Left forelimb (tissue), 1 donor: Measurements from ENCODE around the gene ZNF641.

Experiments
- DNase-seq: peaks from one replicate; pipeline ENCODE4 v3.0.0-alpha.2; 2018; ENCODE audit warnings: low spot score

ZNF641 gene

GRCh38 chr12:48350249-48351021 is at the start of gene ZNF641:
Gene ZNF641, minus strand, starts transcription at chr12:48350919. Its CDS starts 2,829 bp downstream, at chr12:48348090.
- DNase-seq: peak; percentile 87

DNA sequence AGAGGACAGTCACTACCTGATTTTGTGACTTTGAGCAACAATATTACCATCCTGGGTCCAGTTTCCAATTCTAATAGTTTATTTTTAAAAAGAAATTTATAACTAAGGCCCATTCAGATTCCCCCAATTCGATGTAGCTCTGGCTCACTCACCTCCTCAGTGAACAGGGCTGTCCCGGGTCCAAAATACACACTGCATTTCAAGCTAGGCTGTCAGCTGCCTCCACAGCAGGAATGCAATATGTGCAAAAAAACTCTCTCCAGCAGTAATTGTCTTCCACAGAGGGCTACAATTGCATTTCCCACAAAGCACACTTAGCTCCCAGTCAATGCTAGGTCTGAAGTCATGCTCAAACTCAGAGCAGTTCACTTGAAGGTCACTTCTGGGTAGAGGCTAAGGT is 39.3 kb upstream of the ZNF641 start:
- DNase-seq: no peak

GRCh38 chr12:48389409-48389808 is 38.7 kb upstream of the ZNF641 start:
- DNase-seq: no peak

DNA sequence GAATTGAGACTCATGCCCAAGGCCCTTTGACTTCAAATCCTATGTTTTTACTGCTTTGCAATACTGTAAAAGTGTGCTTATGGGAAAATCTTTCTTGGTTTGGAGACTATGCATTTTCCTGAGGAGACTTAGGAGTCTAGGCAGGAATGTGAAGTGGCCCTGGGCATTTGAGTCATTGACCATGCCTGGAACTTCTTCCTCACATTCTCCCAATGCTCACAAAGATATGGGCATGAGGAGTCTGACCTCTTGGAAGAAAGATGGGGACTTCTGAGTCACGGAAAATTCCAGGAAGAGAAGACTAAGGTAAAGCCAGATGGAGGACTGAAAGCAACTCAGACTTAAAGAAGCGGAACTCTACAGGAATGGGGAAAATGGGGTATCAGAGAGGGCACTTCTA is 38.2 kb upstream of the ZNF641 start:
- DNase-seq: no peak

DNA sequence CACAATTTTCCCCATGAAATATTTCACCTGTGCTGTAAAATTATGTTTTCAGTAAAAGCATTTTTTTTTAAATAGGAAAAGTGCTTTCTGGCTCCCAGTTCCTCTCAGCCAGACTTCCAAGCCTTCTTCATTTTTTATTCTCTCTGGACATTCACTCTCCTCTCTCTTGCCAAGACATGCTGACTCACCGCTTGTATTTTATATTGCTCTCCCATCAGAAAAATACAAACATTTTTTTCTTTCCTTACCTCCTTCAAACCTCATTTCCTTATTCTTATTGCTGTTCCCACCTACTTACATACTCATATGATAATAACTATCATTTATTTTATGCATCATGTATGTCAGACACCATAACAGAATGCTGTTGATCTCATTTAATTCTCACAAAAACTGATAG is 37.7 kb upstream of the ZNF641 start:
- no peak for DNase-seq

GRCh38 chr12:48380596-48380995 is 29.9 kb upstream of the ZNF641 start:
- no peak for DNase-seq

- DNase-seq: no peak
Measured at GRCh38 chr12:48379794-48380193, 29.1 kb upstream of the ZNF641 start.

GRCh38 chr12:48377646-48378045 is 26.9 kb upstream of the ZNF641 start:
- no peak for DNase-seq

DNA sequence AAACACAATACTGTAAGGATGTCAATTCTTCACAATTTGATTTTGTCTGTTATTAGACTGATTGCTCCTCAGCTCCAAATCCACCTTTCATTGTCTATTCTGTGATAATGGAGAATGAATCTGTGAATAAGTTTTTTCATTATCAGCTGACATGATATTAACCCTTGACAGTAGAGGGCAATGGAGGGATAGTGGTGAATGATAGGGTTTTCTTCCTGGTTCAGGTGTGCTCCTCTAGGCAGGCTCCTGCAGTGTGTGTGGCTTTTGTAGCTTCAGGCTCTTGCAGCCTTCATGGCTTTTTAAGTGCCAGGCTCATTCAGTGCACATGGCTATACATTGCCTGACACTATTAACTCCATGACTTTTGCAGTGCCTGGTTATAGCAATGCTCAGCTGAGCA is 23.4 kb upstream of the ZNF641 start:
- no peak for DNase-seq

DNA sequence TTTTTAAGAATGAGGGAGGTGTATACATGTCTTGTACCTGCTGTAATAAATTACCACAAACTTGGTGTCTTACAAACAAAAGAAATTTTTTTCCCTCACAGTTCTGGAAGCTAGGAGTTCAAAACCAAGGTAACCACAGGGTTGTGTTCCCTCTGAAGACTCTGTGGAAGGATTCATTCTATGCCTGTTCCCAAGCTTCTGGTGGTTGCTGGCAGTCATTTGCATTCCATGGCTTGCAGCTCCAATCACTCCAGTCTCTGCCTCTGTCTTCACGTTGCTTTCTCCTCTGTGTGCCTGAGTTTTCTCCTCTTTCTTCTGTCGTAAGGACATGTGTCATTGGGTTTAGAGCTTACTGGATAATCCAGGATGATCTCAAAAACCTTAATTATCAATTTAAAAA is 15.4 kb upstream of the ZNF641 start:
- DNase-seq: no peak

- DNase-seq: no peak
Measured at GRCh38 chr12:48361664-48362339, 11.1 kb upstream of the ZNF641 start.

DNA sequence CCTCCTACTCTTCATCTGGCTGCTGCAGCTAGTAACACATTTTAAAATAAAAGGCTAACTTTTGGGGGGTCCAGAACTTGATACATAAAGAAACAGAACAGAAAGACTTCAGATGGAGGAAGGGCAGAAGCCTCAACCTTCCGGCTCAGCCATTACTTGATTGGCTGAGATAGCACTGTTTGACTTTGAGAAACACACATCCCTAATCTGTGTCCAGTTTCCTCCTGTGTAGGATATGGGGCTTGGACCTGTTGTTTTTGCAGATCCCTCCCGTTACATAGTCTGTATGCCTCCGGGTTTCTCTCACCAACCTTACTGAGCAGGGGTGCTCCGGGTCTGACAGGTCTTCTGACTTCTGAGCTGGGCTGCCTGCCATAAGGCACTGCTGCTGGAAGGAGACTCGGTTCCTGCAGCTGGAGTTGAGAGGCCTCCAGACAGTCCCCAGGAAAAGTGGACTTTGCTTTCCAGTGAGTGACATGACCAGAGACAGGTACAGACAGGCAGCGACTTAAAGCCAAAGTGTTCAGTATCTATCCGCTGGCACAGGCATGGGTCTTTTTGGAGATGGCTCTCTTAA is 8.3 kb upstream of the ZNF641 start:
- DNase-seq: no peak

- no peak for DNase-seq
Measured at GRCh38 chr12:48356041-48356768, 5.5 kb upstream of the ZNF641 start.

- no peak for DNase-seq
Measured at GRCh38 chr12:48352157-48352760, 1.5 kb upstream of the ZNF641 start.

- DNase-seq: no peak
Measured at GRCh38 chr12:48351022-48351708, 446 bp upstream of the ZNF641 start.

GRCh38 chr12:48349471-48349870 is 1.2 kb downstream of the ZNF641 start:
- DNase-seq: no peak

DNA sequence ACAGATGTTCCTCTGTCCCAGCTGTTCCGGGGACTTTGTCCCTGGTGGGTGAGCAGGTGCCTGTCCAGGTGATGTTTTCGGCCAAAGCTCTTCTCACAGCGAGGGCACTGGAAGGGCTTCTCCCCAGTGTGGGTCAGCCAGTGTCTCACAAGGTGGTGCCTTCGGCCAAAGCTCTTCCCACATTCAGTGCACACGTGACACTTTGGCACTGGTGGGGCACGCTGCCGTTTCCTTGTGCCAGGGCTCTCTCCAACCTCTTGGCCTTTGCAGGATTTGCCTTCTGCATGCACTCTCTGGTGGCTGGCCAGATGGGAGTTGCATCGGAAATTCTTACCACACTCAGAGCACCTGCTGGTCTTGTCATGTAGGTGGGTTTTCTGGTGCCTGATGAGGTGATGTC is 7.7 kb downstream of the ZNF641 start:
- DNase-seq: no peak

DNA sequence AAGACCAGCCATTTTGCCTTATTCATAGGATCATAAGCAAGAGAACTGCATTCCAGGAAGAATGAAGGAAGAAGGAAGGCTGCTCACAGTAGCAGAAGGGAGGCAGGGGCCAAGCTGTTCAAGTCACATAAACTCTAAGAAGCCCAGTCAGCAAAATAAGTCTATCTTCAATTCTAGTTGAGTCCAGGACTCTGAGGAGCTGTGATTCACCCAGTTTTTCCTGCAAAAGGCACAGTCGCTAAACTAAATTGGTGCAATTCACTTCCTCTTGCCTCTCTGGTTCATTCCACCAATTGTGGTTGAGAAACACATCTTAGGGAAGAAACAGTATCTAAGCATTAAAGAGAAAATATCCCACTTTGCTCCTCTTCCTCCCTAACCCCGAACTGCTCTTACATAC is 9.8 kb downstream of the ZNF641 start:
- no peak for DNase-seq

GRCh38 chr12:48339442-48340117 is 11.1 kb downstream of the ZNF641 start:
- DNase-seq: no peak

- DNase-seq: no peak
Measured at GRCh38 chr12:48336564-48336963, 14.2 kb downstream of the ZNF641 start.

DNA sequence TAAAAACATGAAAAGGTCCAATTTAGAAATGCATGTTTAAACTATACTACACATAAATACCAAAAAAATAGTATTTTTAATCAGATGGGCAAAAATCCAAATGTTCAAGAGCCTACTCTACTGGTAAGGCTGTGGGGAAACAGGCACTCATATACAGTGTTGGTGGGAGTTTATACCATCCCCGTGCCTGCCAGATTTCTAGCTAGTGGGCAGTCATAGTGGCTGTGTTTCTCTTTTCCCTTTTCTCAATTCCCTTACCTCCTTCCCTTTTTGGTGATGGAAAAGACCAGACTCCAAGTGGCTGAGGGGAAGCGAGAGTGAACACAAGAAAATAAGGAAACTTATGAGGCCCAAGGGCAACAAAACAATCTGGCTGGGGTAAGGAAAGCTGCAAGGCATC is 14.7 kb downstream of the ZNF641 start:
- no peak for DNase-seq
